ENCODE results near the gene ACAA2.

The ACAA2 gene

GRCh38 chr18:49853436-49853835, 40.1 kb upstream of the ACAA2 start:
- no peaks in the 10 kb centered on the region for H3K27me3 ChIP-seq (ENCODE audit: control insufficient read depth, insufficient read depth, low read length)

GRCh38 chr18:49853011-49853410, 39.7 kb upstream of the ACAA2 start:
- no peaks in the 10 kb centered on the region for H3K9me3 ChIP-seq (ENCODE audit: control insufficient read depth, insufficient read depth, low read length)
- no peaks in the 10 kb centered on the region for H3K27me3 ChIP-seq (ENCODE audit: control insufficient read depth, insufficient read depth, low read length)
- no peak overlapping the region for H3K27ac ChIP-seq (ENCODE audit: low read depth, low read length)
- no peak overlapping the region for H3K4me3 ChIP-seq (ENCODE audit: low read depth, low read length)
- H3K36me3 ChIP-seq (ENCODE audit: control insufficient read depth, insufficient read depth, low read length), result no peaks in the 10 kb centered on the region
- peaks cover 12% of the 10 kb centered on the region for H3K4me1 ChIP-seq (ENCODE audit: control insufficient read depth, insufficient read depth, low read length)
- H3K9ac ChIP-seq (ENCODE audit: low read depth, low read length), result no peak overlapping the region

More at GRCh38 chr18:49853436-49853835, 40.1 kb upstream of the ACAA2 start:
- no peak overlapping the region for H3K4me3 ChIP-seq (ENCODE audit: low read depth, low read length)
- no peaks in the 10 kb centered on the region for H3K9me3 ChIP-seq (ENCODE audit: control insufficient read depth, insufficient read depth, low read length)
- H3K9ac ChIP-seq (ENCODE audit: low read depth, low read length), result no peak overlapping the region
- H3K27ac ChIP-seq (ENCODE audit: low read depth, low read length), result no peak overlapping the region
- peaks cover 17% of the 10 kb centered on the region for H3K4me1 ChIP-seq (ENCODE audit: control insufficient read depth, insufficient read depth, low read length)
- H3K36me3 ChIP-seq (ENCODE audit: control insufficient read depth, insufficient read depth, low read length), result no peaks in the 10 kb centered on the region

GRCh38 chr18:49851624-49852023, 38.3 kb upstream of the ACAA2 start:
- no peak overlapping the region for H3K4me3 ChIP-seq (ENCODE audit: low read depth, low read length)
- H3K27me3 ChIP-seq (ENCODE audit: control insufficient read depth, insufficient read depth, low read length), result no peaks in the 10 kb centered on the region
- no peak overlapping the region for H3K9ac ChIP-seq (ENCODE audit: low read depth, low read length)
- H3K9me3 ChIP-seq (ENCODE audit: control insufficient read depth, insufficient read depth, low read length), result no peaks in the 10 kb centered on the region
- peaks cover 10% of the 10 kb centered on the region for H3K4me1 ChIP-seq (ENCODE audit: control insufficient read depth, insufficient read depth, low read length)
- no peak overlapping the region for H3K27ac ChIP-seq (ENCODE audit: low read depth, low read length)
- H3K36me3 ChIP-seq (ENCODE audit: control insufficient read depth, insufficient read depth, low read length), result no peaks in the 10 kb centered on the region

GRCh38 chr18:49850636-49851035, 37.3 kb upstream of the ACAA2 start:
- no peak overlapping the region for H3K4me3 ChIP-seq (ENCODE audit: low read depth, low read length)
- H3K9me3 ChIP-seq (ENCODE audit: control insufficient read depth, insufficient read depth, low read length), result no peaks in the 10 kb centered on the region
- H3K36me3 ChIP-seq (ENCODE audit: control insufficient read depth, insufficient read depth, low read length), result no peaks in the 10 kb centered on the region
- no peaks in the 10 kb centered on the region for H3K27me3 ChIP-seq (ENCODE audit: control insufficient read depth, insufficient read depth, low read length)
- H3K9ac ChIP-seq (ENCODE audit: low read depth, low read length), result no peak overlapping the region
- H3K4me1 ChIP-seq (ENCODE audit: control insufficient read depth, insufficient read depth, low read length), result peaks cover 10% of the 10 kb centered on the region
- no peak overlapping the region for H3K27ac ChIP-seq (ENCODE audit: low read depth, low read length)

- Histone ChIP-seq H3K9ac (ENCODE audit: low read depth, low read length) (0 out of 2 replicates have a peak overlapping the region, but pooled peaks have one; percentile 15), H3K4me3 (ENCODE audit: low read depth, low read length) (no peak overlapping the region)
Observed at GRCh38 chr18:49849331-49850217, 36.2 kb upstream of the ACAA2 start.

GRCh38 chr18:49848115-49848514, 34.8 kb upstream of the ACAA2 start:
- Histone ChIP-seq H3K4me1 (ENCODE audit: control insufficient read depth, insufficient read depth, low read length) (peaks cover 10% of the 10 kb centered on the region), H3K27me3 (ENCODE audit: control insufficient read depth, insufficient read depth, low read length) (no peaks in the 10 kb centered on the region), H3K9me3 (ENCODE audit: control insufficient read depth, insufficient read depth, low read length) (no peaks in the 10 kb centered on the region), H3K9ac (ENCODE audit: low read depth, low read length) (no peak overlapping the region), H3K27ac (ENCODE audit: low read depth, low read length) (no peak overlapping the region), H3K36me3 (ENCODE audit: control insufficient read depth, insufficient read depth, low read length) (no peaks in the 10 kb centered on the region), H3K4me3 (ENCODE audit: low read depth, low read length) (no peak overlapping the region)

More at GRCh38 chr18:49849331-49850217, 36.2 kb upstream of the ACAA2 start:
- H3K36me3 ChIP-seq (ENCODE audit: control insufficient read depth, insufficient read depth, low read length), result no peaks in the 10 kb centered on the region
- peak overlapping the region; percentile 71 for H3K27ac ChIP-seq (ENCODE audit: low read depth, low read length)
- peaks cover 10% of the 10 kb centered on the region for H3K4me1 ChIP-seq (ENCODE audit: control insufficient read depth, insufficient read depth, low read length)
- H3K27me3 ChIP-seq (ENCODE audit: control insufficient read depth, insufficient read depth, low read length), result no peaks in the 10 kb centered on the region
- no peaks in the 10 kb centered on the region for H3K9me3 ChIP-seq (ENCODE audit: control insufficient read depth, insufficient read depth, low read length)

- Histone ChIP-seq H3K36me3 (ENCODE audit: control insufficient read depth, insufficient read depth, low read length) (no peaks in the 10 kb centered on the region), H3K27ac (ENCODE audit: low read depth, low read length) (no peak overlapping the region), H3K4me1 (ENCODE audit: control insufficient read depth, insufficient read depth, low read length) (peaks cover 10% of the 10 kb centered on the region), H3K4me3 (ENCODE audit: low read depth, low read length) (no peak overlapping the region), H3K9me3 (ENCODE audit: control insufficient read depth, insufficient read depth, low read length) (no peaks in the 10 kb centered on the region), H3K27me3 (ENCODE audit: control insufficient read depth, insufficient read depth, low read length) (no peaks in the 10 kb centered on the region), H3K9ac (ENCODE audit: low read depth, low read length) (no peak overlapping the region)
Observed at GRCh38 chr18:49847524-49847923, 34.2 kb upstream of the ACAA2 start.

GRCh38 chr18:49846718-49847470, 33.6 kb upstream of the ACAA2 start:
- no peak overlapping the region for H3K27ac ChIP-seq (ENCODE audit: low read depth, low read length)
- no peaks in the 10 kb centered on the region for H3K36me3 ChIP-seq (ENCODE audit: control insufficient read depth, insufficient read depth, low read length)
- H3K9ac ChIP-seq (ENCODE audit: low read depth, low read length), result no peak overlapping the region; the same call in 1 of the 2 replicates
- H3K27me3 ChIP-seq (ENCODE audit: control insufficient read depth, insufficient read depth, low read length), result no peaks in the 10 kb centered on the region
- peaks cover 10% of the 10 kb centered on the region for H3K4me1 ChIP-seq (ENCODE audit: control insufficient read depth, insufficient read depth, low read length)
- no peak overlapping the region for H3K4me3 ChIP-seq (ENCODE audit: low read depth, low read length)
- no peaks in the 10 kb centered on the region for H3K9me3 ChIP-seq (ENCODE audit: control insufficient read depth, insufficient read depth, low read length)

GRCh38 chr18:49846361-49846662, 33.0 kb upstream of the ACAA2 start:
- Histone ChIP-seq H3K9me3 (ENCODE audit: control insufficient read depth, insufficient read depth, low read length) (no peaks in the 10 kb centered on the region), H3K9ac (ENCODE audit: low read depth, low read length) (no peak overlapping the region; the same call in 1 of the 2 replicates), H3K36me3 (ENCODE audit: control insufficient read depth, insufficient read depth, low read length) (no peaks in the 10 kb centered on the region), H3K27me3 (ENCODE audit: control insufficient read depth, insufficient read depth, low read length) (no peaks in the 10 kb centered on the region), H3K4me1 (ENCODE audit: control insufficient read depth, insufficient read depth, low read length) (peaks cover 10% of the 10 kb centered on the region), H3K4me3 (ENCODE audit: low read depth, low read length) (no peak overlapping the region), H3K27ac (ENCODE audit: low read depth, low read length) (no peak overlapping the region)

- H3K27ac ChIP-seq (ENCODE audit: low read depth, low read length), result no peak overlapping the region
Observed at GRCh38 chr18:49845629-49846360, 32.5 kb upstream of the ACAA2 start.

More at GRCh38 chr18:49845629-49846360, 32.5 kb upstream of the ACAA2 start:
- no peaks in the 10 kb centered on the region for H3K36me3 ChIP-seq (ENCODE audit: control insufficient read depth, insufficient read depth, low read length)
- no peaks in the 10 kb centered on the region for H3K9me3 ChIP-seq (ENCODE audit: control insufficient read depth, insufficient read depth, low read length)
- peaks cover 10% of the 10 kb centered on the region for H3K4me1 ChIP-seq (ENCODE audit: control insufficient read depth, insufficient read depth, low read length)
- H3K27me3 ChIP-seq (ENCODE audit: control insufficient read depth, insufficient read depth, low read length), result no peaks in the 10 kb centered on the region
- no peak overlapping the region for H3K4me3 ChIP-seq (ENCODE audit: low read depth, low read length)
- no peak overlapping the region for H3K9ac ChIP-seq (ENCODE audit: low read depth, low read length)
